Lower lobe of right lung (tissue), 2 donors: Measurements from ENCODE around the gene EDEM1. TPM values are rescaled to one million over a fixed set of nuclear protein-coding genes. Genes with fewer than 3 reads are reported as not detected.
A peak's percentile ranks its signal among the peaks of the same experiment; 100 is the strongest.

Source experiments
- ATAC-seq, 2 donors: fragments of 200-7000 bp; cut with Tn5 transposase; one replicate each; pipeline ENCODE4 v1.9.1; 2020 to 2022; ENCODE audit warnings: mild to moderate bottlenecking in 2 of 2, moderate library complexity in 2 of 2
- DNase-seq: peaks from one replicate; pipeline ENCODE4 v3.0.0-alpha.2; 2020
- H3K27ac ChIP-seq: fragments of 200-600 bp; one replicate; pipeline ENCODE4 v1.8.0; 2022
- H3K27me3 ChIP-seq: fragments of 200-600 bp; one replicate; pipeline ENCODE4 v1.8.0; 2022; ENCODE audit warnings: low read depth
- H3K36me3 ChIP-seq: fragments of 200-600 bp; one replicate; pipeline ENCODE4 v1.8.0; 2022; ENCODE audit warnings: mild to moderate bottlenecking
- H3K4me1 ChIP-seq: fragments of 200-600 bp; one replicate; pipeline ENCODE4 v1.8.0; 2022
- H3K4me3 ChIP-seq: fragments of 200-600 bp; one replicate; pipeline ENCODE4 v1.8.0; 2022; ENCODE audit warnings: mild to moderate bottlenecking
- H3K9me3 ChIP-seq: fragments of 200-600 bp; one replicate; pipeline ENCODE4 v1.8.0; 2022
- intact Hi-C: fragments of 100-400 bp; cut with DNase I; formaldehyde crosslinking; loops from one replicate; pipeline ENCODE4 v1.11.0; 2022
- total RNA-seq: library from RNA; stranded (reverse); fragmentation: NEBNext Ultra II Directional; extraction: Animal tissue kit (Norgen Biotek cat#: 25700); gene quantifications from one replicate; pipeline ENCODE4 v1.2.1, GENCODE V29; 2021
- TF ChIP-seq, protein P1 (sequence below): fragments of 200-600 bp; IDR thresholded peaks from one replicate; pipeline ENCODE4 v1.8.0; 2022; ENCODE audit warnings: antibody characterized with exemption, mild to moderate bottlenecking
- donor health status: DM: no; HTN: yes; CAD: no; lungs with severe emphysema.

The EDEM1 gene
- total RNA-seq, 1 donor from 2014 or later = 76.5 TPM

DNA sequence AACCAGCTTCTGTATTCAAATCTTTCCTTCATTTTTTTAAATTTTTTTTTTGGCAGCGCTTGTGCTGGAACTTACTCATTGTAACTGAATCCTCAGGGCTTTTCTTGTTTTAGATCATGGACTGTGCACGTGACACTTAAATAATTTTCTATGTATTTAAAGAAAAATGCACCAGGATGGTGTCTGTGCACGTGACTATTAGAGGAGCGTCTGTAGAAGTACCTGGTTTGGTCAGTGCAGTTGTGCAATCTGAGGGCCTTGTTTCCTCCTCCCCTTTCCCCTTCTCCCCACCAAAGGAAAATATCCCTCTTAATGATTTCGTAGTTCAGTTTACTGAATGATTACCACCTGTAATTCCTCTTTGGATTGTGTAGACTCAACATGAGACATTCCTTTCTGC lies 31.3 kb downstream of the EDEM1 start:
- Histone ChIP-seq H3K36me3 (peaks cover 62% of the 10 kb centered on the region), H3K9me3 (no peaks in the 10 kb centered on the region), H3K4me1 (peaks cover 19% of the 10 kb centered on the region), H3K27ac (peak overlapping the region; percentile 37), H3K27me3 (no peaks in the 10 kb centered on the region), H3K4me3 (no peak overlapping the region)
- TF ChIP-seq, protein P1, sequence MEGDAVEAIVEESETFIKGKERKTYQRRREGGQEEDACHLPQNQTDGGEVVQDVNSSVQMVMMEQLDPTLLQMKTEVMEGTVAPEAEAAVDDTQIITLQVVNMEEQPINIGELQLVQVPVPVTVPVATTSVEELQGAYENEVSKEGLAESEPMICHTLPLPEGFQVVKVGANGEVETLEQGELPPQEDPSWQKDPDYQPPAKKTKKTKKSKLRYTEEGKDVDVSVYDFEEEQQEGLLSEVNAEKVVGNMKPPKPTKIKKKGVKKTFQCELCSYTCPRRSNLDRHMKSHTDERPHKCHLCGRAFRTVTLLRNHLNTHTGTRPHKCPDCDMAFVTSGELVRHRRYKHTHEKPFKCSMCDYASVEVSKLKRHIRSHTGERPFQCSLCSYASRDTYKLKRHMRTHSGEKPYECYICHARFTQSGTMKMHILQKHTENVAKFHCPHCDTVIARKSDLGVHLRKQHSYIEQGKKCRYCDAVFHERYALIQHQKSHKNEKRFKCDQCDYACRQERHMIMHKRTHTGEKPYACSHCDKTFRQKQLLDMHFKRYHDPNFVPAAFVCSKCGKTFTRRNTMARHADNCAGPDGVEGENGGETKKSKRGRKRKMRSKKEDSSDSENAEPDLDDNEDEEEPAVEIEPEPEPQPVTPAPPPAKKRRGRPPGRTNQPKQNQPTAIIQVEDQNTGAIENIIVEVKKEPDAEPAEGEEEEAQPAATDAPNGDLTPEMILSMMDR = no peak
- intact Hi-C loops = no loop called here
- DNase-seq (no peak), ATAC-seq (peak; percentile 74 to 83)

GRCh38 chr3:5219216-5219615 lies 31.7 kb downstream of the EDEM1 start:
- TF ChIP-seq, protein P1 = no peak
- H3K36me3 ChIP-seq = peaks cover 58% of the 10 kb centered on the region
- H3K9me3 ChIP-seq = no peaks in the 10 kb centered on the region
- intact Hi-C loops = no loop called here
- H3K27me3 ChIP-seq = no peaks in the 10 kb centered on the region
- ATAC-seq = peak in 1 of 2 donors; percentile 13
- DNase-seq = no peak
- peaks cover 19% of the 10 kb centered on the region for H3K4me1 ChIP-seq
- H3K27ac ChIP-seq = peak overlapping the region; percentile 37
- no peak overlapping the region for H3K4me3 ChIP-seq

GRCh38 chr3:5220193-5220592 lies 32.7 kb downstream of the EDEM1 start:
- Histone ChIP-seq H3K4me1 (peaks cover 19% of the 10 kb centered on the region), H3K36me3 (peaks cover 48% of the 10 kb centered on the region), H3K4me3 (no peak overlapping the region), H3K9me3 (no peaks in the 10 kb centered on the region), H3K27ac (no peak overlapping the region), H3K27me3 (no peaks in the 10 kb centered on the region)
- ATAC-seq = no peak
- DNase-seq = no peak
- TF ChIP-seq, protein P1 = no peak
- intact Hi-C loops = no loop called here

DNA sequence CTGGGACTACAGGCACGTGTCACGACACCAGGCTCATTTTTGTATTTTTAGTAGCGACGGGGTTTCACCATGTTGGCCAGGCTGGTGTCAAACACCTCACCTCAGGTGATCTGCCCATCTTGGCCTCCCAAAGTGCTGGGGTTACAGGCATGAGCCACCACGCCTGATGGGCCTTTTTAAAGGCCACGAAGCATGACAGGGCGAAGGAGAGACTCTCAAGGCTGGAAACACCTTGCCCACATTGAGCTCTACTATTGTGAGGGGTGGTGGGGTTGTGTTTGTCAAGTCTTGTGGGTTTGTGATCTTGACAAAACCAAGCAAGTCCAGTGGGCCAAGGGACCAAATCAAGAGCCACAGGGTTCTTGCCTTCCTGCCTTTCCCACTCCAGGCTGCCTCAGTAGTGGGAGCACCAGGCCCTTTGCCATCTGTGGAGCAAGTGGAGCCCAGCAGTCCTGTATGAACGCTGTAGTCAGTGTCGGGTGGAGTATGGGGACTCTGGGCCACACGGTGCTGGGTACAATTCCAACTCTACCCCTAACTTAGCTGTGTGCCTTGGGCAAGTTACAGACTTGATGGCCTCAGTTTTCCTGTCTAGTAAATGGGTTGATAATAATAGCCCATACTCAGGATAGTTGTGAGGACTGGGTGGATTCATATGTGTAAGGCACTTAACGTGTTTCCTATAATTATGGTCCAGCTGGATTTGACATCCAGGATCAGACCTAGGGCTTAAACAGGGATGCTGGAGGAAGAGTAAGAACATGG lies 33.3 kb downstream of the EDEM1 start:
- DNase-seq (no peak), ATAC-seq (no peak)
- H3K27ac ChIP-seq = no peak overlapping the region
- H3K4me3 ChIP-seq = no peak overlapping the region
- TF ChIP-seq, protein P1 = no peak
- H3K27me3 ChIP-seq = no peaks in the 10 kb centered on the region
- H3K4me1 ChIP-seq = peaks cover 19% of the 10 kb centered on the region
- peaks cover 41% of the 10 kb centered on the region for H3K36me3 ChIP-seq
- H3K9me3 ChIP-seq = no peaks in the 10 kb centered on the region
- intact Hi-C loops = no loop called here

- ATAC-seq = no peak
- Histone ChIP-seq H3K27me3 (no peaks in the 10 kb centered on the region), H3K4me1 (peaks cover 19% of the 10 kb centered on the region), H3K9me3 (no peaks in the 10 kb centered on the region), H3K27ac (no peak overlapping the region), H3K36me3 (peaks cover 33% of the 10 kb centered on the region), H3K4me3 (no peak overlapping the region)
- TF ChIP-seq, protein P1 = no peak
- no peak for DNase-seq
- intact Hi-C loops = no loop called here
Measured at GRCh38 chr3:5221701-5222100, 34.2 kb downstream of the EDEM1 start.
